ENCODE results near the gene HYAL3. TPM values are rescaled to one million over a fixed set of nuclear protein-coding genes. Genes with fewer than 3 reads are reported as not detected.

The HYAL3 gene
- total and polyA plus RNA-seq, 2 of the 13 experiments (the other 11 are each of a cell fraction or from before 2014, with no cell fraction given): 5.5 to 10.4 TPM

- TF ChIP-seq RNF219 (CRISPR knock-in tag; IDR thresholded peaks at IDR 0.05): no peak
- TF ChIP-seq GATAD1 (CRISPR knock-in tag; IDR thresholded peaks at IDR 0.05): peak; percentile 92
- no peak for TF ChIP-seq ZNF451 (CRISPR knock-in tag; IDR thresholded peaks at IDR 0.05)
- TF ChIP-seq SKIL (CRISPR knock-in tag; IDR thresholded peaks at IDR 0.05; ENCODE audit: borderline replicate concordance): no peak; the same call in 1 of the 2 replicates
- peak; percentile 71 for TF ChIP-seq ESRRA (CRISPR knock-in tag; IDR thresholded peaks at IDR 0.05; ENCODE audit: low read depth)
- TF ChIP-seq CCAR2 (optimal IDR thresholded peaks at IDR 0.05; ENCODE audit: low read depth, low read length): no peak
- no peak for TF ChIP-seq PRMT3 (CRISPR knock-in tag; IDR thresholded peaks at IDR 0.05; ENCODE audit: borderline replicate concordance, low read depth)
- no peak for TF ChIP-seq ZNF234 (CRISPR knock-in tag; conservative IDR thresholded peaks at IDR 0.05)
- TF ChIP-seq ZNF101 (CRISPR knock-in tag; IDR thresholded peaks at IDR 0.05; ENCODE audit: borderline replicate concordance, low read depth): no peak
- TF ChIP-seq TMF1 (CRISPR knock-in tag; IDR thresholded peaks at IDR 0.05; ENCODE audit: low read depth): no peak
- no peak; a peak in 2 of 4 replicates for TF ChIP-seq HMGXB4 (CRISPR knock-in tag; IDR thresholded peaks at IDR 0.05; ENCODE audit: borderline replicate concordance in 1 of 2, low read depth in 1 of 2)
- TF ChIP-seq JARID2 (CRISPR knock-in tag; IDR thresholded peaks at IDR 0.05; ENCODE audit: insufficient replicate concordance): no peak
- no peak for TF ChIP-seq PCBP2 (optimal IDR thresholded peaks at IDR 0.05; ENCODE audit: low read depth, low read length, poor library complexity, severe bottlenecking)
- peak; percentile 67 for TF ChIP-seq MEF2D (CRISPR knock-in tag; IDR thresholded peaks at IDR 0.05)
- peak; percentile 51; the same call in 1 of the 2 replicates for TF ChIP-seq CBX5 (CRISPR knock-in tag; IDR thresholded peaks at IDR 0.05; ENCODE audit: borderline replicate concordance)
- no peak for TF ChIP-seq ZEB1 (IDR thresholded peaks at IDR 0.05; ENCODE audit: insufficient replicate concordance, low read depth)
- TF ChIP-seq POLR2A (IDR thresholded peaks at IDR 0.05; ENCODE audit: insufficient read depth in 1 of 2, low read depth in 2 of 2, low read length in 2 of 2): peak in 1 of 2 experiments; percentile 73; a peak in 2 of 4 replicates
- TF ChIP-seq ZKSCAN8 (CRISPR knock-in tag; IDR thresholded peaks at IDR 0.05; ENCODE audit: borderline replicate concordance): no peak
- TF ChIP-seq HES4 (CRISPR knock-in tag; IDR thresholded peaks at IDR 0.05; ENCODE audit: borderline replicate concordance): 0 out of 2 replicates have a peak, but pooled peaks have one; percentile 48
- no peak for TF ChIP-seq ZNF326 (CRISPR knock-in tag; IDR thresholded peaks at IDR 0.05; ENCODE audit: borderline replicate concordance)
Observed at GRCh38 chr3:50292159-50293078, 6.8 kb downstream of the HYAL3 start, which contains the start of gene IFRD2 (continued).
